NCI-H2227 treated with DMSO at 0.1 percent for 48 hours (cell line): Measurements from ENCODE around the gene KRTAP5-7.
"Not testable (repeated sequence)": the region's sequence is repeated elsewhere in the genome, so short reads cannot be mapped to it uniquely, and the experiment has no call there.

Source experiments
- DNase-seq: peaks from one replicate; lab custom pipeline; 2025; lab: John Stamatoyannopoulos, UW

KRTAP5-7 gene

DNA sequence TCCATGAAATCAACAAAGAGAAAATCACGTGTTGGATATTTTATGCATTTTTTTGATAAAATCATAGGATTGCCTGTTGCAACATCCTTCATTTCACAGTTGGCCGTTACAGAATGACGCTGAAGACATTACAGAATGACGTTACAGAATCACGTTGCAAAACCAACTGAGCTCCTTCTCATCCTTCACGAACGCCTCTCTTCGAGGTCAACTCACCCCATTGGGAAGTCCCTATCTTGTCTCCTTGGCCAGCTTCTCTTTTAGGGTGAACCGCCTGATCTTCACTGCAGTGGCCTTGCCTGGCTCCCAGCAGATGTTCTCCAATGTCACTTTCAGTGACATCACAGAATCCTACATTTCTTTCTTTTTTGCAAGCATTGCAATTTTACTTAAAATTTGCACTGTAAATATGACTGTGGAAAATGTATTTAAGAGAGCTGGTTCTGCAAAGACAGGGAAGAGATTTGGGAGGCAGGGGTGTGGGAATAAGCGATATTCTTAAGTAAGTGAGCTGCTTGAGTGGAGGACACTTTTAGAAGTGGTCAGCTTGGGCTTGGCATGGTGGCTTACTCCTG, 5.1 kb downstream of the KRTAP5-7 start:
- no peak for DNase-seq

DNA sequence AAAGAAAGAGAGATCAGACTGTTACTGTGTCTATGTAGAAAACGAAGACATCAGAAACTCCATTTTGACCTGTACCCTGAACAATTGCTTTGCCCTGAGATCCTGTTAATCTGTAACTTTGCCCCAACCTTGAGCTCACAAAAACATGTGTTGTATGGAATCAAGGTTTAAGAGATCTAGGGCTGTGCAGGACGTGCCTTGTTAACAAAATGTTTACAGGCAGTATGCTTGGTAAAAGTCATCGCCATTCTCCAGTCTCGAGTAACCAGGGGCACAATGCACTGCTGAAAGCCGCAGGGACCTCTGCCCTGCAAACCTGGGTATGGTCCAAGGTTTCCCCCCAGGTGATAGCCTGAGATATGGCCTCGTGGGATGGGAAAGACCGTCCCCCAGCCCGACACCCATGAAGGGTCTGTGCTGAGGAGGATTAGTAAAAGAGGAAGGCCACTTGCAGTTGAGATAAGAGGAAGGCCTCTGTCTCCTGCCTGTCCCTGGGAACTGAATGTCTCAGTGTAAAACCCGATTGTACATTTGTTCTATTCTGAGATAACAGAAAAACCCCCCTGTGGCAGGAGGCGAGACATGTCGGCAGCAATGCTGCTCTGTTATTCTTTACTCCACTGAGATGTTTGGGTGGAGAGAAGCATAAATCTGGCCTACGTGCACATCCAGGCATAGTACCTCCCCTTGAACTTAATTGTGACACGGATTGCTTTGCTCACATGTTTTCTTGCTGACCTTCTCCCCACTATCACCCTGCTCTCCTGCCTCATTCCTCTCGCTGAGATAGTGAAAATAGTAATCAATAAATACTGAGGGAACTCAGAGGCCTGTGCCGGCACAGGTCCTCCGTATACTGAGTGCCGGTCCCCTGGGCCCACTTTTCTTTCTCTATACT, 7.9 kb downstream of the KRTAP5-7 start:
- DNase-seq, result not testable (repeated sequence)

DNA sequence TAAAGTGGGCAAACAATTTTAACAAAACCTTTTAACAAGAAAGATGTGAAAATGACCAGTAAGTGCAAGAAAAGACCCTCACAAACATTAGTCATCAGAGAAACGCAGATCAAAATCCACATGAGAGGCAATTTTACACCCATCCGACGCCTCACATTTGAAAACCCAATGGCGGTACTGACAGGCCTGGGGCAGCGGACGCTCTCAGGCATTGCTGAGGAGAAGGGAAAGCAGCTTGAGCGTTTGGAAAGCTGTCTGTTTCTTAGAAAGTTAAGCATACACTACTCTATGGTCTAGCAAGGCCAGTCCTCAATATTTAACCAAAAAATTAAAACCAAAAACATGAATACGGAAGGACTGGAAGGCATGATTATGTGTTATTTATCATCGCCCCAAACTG, 8.8 kb downstream of the KRTAP5-7 start:
- no peak for DNase-seq

DNA sequence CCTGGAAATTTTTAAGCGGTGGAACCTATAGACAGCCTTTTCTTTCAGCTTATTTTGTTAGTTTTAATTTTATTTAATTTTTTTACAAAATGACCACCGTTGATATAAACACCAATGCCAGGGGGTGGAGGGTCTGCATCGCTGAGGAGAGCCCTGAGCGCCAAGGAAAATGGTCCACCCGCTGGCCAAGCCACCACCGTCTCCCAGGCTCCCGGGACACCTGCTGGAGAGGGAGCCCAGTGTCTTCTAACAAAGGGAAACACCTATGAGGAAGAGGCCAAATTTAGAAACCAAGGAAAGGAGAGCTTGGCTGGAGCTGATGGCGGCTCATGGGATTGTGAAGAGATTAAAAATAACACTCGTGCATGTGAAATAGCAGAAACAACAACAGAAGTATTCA, 10.5 kb downstream of the KRTAP5-7 start:
- no peak for DNase-seq

DNA sequence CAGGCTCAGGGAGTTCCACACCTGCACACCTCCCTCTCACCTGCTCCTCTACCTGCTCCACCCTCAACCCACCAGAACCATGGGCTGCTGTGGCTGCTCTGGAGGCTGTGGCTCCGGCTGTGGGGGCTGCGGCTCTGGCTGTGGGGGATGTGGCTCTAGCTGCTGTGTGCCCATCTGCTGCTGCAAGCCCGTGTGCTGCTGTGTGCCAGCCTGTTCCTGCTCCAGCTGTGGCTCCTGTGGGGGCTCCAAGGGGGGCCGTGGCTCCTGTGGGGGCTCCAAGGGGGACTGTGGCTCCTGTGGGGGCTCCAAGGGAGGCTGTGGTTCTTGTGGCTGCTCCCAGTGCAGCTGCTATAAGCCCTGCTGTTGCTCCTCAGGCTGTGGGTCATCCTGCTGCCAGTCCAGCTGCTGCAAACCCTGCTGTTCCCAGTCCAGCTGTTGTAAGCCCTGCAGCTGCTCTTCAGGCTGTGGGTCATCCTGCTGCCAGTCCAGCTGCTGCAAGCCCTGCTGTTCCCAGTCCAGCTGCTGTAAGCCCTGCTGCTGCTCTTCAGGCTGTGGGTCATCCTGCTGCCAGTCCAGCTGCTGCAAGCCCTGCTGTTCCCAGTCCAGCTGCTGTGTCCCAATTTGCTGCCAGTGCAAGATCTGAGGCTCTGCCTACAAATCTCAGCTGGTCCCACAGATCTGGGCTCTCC, 11.1 kb downstream of the KRTAP5-7 start, which contains the start of gene KRTAP5-8:
KRTAP5-8 (plus strand) TSS at position 49 of the 689 bp plus-strand sequence; CDS start at position 80, 31 bp downstream.
- DNase-seq, result not testable (repeated sequence)

DNA sequence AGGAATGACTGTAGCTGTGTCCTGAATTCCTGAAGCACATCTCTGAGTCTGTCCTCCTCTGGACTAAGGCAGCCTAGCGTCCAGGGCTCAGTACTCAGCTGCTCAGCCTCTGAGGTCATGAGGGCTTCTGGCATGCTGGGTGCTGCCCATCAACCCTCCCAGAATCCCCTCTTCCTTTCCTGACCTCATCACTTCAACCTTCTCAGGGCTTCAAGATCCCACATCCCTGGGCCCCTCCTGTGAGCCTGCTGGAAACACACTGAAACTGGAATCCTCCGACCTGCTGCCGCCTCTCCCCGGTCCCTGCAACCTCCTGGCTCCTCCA, 11.6 kb downstream of the KRTAP5-7 start:
- no peak for DNase-seq

DNA sequence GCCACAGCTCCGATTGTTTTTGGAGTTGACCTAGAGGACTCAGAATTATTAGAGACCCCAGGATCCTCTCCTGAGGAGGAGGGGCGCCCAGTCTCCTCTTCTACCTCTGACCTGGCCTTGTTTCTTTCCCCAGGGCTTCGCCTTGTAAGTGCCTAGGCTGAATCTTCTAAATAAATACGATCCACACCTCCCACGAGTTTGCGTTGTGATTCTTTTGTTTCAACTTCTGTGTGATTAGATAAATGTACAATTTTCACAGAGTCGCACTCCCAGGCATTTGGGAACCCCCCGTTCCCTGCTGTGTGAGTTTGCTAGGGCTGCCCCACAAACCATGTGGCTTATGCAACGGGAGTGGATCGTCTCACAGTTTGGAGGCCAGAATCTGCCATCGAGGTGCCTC, 11.9 kb downstream of the KRTAP5-7 start:
- DNase-seq, result no peak

DNA sequence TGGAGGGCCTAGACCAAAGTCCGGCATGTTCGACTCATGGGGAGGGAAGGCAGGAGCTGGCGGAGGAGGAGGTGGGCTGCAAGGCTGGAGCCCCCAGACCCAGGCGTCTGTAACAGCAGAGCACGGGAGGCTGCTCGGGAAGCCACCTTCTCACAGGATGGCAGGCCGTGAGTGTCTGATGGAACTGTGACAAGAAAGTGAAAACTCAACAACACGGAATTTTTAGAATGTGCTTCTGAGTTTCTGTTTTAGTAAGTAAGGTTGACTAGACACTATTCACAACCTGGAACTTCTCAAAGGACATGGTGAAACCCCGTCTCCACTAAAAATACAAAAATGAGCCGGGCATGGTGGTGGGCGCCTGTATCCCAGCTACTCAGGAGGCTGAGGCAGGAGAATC, 12.9 kb downstream of the KRTAP5-7 start:
- DNase-seq, result not testable (repeated sequence)

DNA sequence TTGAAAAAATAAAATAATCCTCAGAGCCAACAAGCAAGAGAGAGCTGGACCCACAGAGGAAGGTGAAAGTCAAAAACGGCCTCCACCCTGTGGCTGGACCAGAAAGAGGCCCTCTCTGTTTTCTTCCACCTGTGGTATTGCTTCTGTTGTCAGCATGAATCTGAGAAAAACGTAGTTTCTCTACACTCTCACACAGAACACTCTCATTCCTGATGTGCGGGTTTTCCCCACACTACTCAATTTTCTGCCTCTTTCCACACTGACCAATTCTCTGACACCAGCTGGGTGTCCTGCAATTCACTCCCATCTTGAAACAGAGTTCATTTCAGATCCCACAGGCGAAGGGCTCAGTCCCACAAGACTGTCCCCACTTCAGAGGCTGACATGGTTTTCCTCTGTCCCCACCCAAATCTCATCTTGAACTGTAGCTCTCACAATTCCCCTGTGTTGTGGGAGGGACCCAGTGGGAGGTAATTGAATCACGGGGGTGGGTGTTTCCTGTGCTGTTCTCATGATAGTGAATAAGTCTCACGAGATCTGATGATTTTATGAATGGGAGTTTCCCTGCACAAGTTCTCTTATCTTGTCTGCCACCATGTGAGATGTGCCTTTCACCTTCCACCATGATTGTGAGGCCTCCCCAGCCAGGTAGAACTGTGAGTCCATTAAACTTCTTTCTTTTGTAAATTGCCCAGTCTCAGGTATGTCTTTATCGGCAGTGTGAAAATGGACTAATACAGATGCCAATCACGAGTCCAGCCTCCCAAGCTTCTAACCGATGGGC, 13.6 kb downstream of the KRTAP5-7 start:
- DNase-seq, result not testable (repeated sequence)

DNA sequence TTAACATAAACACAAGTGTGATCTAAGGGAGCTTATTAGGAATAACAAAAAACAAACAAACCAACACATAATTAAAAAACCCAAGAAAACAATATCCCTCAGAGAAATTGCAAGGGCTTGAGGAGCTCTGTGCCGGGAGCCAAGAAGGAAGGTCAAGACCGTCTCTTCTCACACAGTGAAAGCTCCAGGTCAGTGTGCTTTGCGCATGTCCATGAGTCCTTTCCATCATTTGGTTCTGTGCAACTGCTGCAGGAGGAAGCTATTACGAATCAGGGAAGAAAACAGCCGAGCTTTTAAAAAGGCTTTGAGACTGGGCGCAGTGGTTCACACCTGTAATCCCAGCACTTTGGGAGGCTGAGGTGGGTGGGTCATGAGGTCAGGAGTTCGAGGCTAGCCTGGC, 15.3 kb downstream of the KRTAP5-7 start:
- no peak for DNase-seq

DNA sequence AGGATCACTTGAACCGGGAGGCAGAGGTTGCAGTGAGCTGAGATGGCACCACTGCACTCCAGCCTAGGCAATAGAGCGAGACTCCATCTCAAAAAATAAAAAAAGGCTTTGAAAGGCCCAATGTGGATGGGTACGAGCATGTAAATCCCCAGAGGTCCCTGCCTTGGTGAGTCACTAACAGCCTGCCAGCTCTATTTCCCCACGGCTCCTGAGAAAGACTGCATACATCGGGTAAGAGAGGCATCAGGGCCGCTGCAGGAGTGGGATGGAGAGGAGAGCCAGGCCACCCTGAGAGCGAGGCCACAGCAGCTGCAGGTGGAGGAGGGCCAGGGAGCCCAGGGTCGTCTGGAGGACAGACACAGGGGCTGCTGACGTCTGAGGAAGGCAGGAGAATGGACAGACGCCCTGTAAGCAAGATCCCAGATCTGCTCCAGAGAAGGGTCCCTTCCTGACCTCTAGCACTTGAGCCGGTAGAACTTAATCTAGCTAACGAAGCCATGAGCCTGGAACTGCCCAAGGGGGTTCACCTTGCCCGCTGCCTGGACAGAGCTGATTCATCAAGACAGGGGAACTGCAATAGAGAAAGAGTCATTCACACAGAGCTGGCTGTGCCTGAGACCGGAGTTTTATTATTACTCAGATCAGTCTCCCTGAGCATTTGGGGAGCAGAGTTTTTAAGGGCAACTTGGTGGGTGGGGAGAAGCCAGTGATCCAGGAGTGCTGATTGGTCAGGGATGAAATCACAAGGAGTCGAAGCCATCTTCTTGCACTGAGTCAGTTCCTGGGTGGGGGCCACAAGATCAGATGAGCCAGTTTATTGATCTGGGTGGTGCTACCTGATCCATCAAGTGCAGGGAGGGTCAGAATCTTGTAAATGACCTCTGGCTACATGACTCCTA, 16.1 kb downstream of the KRTAP5-7 start:
- no peak for DNase-seq

DNA sequence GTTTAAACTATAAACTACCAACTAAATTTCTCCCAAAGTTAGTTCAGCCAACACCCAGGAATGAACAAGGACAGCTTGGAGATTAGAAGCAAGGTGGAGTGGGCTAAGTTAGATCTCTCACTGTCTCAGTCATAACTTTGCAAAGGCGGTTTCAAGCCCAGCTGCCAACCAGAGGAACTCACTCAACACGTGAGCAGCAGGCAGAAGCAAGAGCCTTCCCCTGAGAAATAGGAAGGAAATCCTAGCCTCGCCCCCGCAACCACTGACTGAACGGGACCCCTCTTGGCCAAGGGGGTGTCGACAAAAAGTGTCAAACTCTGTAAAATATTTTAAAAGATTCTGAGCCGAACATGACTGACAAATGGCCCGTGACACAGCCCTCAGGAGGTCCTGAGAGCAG, 16.8 kb downstream of the KRTAP5-7 start:
- no peak for DNase-seq

DNA sequence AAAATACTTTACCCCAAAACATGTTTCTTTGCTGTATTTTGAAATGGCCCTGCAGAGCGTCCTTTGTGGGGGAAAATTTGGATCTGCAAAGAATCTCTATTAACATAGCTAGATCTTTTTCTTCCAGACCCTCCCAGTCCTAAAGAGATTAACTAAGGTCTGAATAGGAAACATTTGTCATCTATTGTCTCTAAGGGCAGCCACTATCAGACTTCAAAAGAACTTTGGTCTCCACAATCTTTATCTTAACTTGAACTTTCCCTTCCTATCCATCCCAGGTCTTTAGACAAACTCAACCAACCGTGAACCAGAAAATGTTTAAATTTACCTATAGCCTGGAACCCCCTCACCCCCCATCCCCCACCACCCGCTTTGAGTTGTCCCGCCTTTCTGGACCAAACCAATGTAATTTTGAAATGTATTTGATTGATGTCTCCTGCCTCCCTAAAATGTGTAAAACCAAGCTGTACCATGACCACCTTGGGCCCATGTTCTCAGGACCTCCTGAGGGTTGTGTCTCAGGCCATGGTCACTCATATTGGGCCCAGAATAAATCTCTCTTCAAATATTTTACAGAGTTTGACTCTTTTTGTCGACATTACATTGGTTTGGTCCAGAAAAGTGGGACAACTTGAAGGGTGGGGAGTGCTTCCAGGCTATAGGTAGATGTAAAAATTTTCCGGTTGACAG, 17.6 kb downstream of the KRTAP5-7 start:
- no peak for DNase-seq

DNA sequence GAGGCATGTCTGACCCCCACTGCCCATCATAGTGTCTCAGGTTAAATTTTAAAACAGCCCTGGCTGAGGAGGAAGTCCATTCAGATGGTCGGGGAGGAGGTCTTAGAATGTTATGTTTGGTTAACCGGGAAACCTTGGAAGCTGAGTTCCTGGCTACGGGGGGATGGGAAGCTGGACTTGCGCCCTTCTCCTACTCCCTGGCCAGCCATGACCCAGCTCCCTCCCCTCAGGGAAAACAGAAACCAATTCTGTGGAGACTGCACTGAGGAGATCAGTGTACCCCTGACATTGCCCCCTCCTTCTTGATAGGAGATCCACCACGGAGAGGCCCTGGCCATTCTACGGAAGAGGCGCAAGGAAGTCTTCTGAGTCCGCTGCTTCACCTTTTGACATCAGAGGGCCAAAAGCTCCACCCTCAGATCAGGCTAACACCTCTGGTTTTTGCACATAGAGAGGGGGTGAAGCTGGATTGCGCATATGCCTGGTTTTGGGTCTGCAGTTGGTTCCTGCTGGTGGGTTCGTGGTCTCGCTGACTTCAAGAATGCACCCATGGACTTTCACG, 18.4 kb downstream of the KRTAP5-7 start:
- no peak for DNase-seq

DNA sequence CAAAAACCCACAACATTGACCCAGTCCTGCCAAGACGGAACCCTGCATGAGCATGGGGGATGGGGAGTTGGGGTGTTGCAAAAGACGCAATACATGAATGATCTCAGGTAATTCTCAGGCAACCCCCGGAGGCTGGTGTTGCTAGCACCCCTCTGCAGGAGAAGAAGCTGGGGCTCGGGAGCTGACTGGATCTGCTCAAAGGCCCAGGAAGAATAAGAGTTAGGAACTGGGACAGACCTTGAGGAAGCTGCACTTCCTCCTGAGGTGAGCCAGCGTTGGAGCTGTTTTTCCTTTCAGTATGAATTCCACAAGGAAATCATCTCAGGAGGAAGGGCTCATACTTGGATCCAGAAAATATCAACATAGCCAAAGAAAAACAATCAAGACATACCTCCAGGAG, 21.1 kb downstream of the KRTAP5-7 start, which contains the start of gene KRTAP5-9:
KRTAP5-9 (plus strand) TSS at position 301 of the 400 bp plus-strand sequence. CDS start 238 bp downstream, outside the sequence.
- DNase-seq, result no peak

DNA sequence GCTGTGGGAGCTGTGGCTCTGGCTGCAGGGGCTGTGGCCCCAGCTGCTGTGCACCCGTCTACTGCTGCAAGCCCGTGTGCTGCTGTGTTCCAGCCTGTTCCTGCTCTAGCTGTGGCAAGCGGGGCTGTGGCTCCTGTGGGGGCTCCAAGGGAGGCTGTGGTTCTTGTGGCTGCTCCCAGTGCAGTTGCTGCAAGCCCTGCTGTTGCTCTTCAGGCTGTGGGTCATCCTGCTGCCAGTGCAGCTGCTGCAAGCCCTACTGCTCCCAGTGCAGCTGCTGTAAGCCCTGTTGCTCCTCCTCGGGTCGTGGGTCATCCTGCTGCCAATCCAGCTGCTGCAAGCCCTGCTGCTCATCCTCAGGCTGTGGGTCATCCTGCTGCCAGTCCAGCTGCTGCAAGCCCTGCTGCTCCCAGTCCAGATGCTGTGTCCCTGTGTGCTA, 21.7 kb downstream of the KRTAP5-7 start:
- no peak for DNase-seq

DNA sequence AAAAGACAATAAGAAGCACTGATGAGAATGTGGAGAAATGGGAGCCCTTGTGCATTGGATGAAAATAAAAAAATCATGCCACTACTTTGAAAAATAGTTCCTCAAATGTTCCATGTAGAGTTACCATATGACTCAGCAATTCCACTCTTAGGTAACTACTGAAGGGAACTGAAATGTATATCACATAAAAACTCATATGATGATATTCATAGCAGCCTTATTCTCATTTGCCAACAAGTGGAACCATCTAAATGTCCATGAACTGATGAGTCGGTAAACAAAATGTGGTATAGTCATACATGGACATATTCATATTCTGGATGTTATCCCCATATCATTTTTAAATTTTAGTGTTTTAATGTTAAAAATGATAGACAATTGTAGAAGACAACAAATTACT, 24.6 kb downstream of the KRTAP5-7 start:
- no peak for DNase-seq

DNA sequence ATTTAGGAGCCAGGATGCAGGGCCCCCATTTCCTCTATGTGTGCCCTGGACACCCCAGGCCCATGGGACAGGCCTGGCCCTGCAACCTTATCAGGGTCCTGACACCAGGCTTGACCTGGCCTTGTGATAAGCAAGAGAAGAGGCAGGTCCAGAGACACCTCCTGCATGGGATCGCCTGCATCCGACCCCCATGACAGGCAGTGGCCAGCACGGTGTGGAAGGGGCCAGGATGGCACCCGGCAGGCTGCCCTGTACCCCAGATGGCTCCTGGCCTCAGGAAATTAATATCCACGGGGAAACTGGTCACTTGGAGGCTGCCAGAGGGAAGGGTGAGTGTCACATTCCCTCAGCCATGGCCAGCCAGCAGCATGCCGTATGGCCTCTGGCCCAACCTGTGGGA, 27.9 kb downstream of the KRTAP5-7 start:
- no peak for DNase-seq

DNA sequence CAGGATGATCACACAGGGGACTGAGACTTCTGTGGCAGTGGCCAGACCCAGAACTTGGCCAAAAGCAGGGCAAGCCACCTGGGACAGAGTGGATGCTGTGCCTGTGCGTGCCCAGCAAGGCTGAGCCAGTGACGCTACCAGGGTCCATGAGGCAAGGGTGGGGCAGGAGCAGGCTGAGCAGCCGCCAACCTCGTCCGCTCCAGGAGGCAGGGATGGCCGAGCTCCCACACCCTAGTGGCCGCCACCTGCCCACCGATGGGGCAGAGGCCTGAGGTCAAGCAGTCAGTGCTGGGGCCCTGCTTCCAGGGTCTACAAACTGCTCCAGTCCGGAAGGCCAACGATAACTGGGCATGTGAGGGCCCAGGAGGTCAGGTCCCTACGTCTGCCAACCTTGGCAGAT, 28.4 kb downstream of the KRTAP5-7 start:
- DNase-seq, result no peak

DNA sequence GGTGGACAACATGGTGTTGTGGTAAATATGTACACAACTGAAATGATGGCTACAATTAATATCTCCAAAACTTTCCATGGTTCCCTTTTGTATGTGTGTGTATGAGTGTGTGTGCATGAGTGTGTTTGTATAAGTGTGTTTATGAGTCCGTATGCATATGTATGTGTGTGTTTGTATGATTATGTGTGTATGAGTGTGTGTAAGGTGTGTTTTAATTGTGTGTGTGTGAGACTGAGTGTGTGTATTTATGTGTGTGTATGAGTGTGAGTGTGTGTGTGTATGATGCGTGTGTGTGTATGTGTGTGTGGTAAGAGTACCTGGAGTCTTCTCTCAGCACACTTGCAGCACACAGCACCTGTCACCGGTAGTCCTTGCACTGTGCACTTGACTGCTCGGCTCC, 29.0 kb downstream of the KRTAP5-7 start:
- DNase-seq, result no peak
